NCI-H226 (cell line): Measurements from ENCODE around the gene RAET1E.
"Not testable (repeated sequence)": the region's sequence is repeated elsewhere in the genome, so short reads cannot be mapped to it uniquely, and the experiment has no call there.

ENCODE experiments used
- DNase-seq: peaks from one replicate; pipeline ENCODE4 v3.0.0-alpha.2; 2015

Gene RAET1E

DNA sequence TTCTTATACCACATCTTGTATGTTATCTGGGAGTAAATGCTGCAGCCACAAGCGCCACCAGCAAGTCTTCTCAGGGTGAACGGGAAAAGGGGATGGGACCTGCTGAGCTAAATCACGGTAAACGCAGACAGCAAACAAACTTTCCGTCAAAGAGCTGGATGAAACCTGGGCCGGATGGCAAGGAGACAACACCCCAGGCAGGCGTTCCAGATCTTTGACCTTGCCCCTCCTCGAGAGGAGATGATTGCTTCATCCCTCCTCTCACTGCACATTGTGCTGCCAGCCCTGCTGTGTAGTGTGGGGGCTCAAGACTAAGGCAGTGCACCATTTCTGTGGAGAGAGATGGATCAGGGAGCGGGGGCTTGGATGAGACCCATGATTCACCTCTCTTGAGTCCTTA, 9.8 kb downstream of the RAET1E start:
- DNase-seq: no peak

DNA sequence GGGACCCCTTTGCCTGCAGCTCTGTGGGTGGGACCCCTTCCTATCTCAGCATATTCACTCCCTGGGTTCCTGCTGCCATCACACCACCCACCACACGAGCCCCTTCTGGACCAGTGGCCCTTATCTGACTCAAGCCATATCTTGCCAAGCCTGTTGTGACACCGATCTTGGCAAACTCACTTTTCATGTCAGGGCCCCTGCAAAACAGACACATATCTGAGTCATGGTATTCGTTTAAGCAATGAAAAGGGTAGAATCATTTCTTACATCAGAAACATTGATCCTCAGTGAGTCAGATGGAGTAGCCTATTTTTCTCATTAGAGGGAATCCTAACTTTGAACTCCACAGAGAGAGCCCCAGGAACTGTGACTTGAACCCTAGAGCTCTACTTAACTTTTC, 10.6 kb downstream of the RAET1E start:
- no peak for DNase-seq

DNA sequence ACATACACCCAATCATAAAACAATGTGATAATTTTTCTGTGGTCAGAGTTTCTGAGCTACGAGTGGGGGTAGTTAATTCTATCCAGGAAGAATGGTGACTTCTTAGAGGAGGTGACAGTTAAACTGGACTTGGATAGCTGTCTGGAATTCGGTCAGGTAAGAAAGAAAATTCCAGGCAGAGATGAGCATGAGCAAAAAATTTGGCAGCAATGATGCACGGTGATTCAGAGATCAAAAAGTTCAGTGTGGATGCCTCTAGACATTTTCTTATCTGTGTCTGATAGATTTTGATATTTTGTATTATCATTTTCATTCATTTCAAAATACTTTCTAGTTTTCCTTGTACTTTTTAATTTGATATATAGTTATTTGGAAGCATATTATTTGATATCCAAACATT, 12.0 kb downstream of the RAET1E start:
- no peak for DNase-seq

DNA sequence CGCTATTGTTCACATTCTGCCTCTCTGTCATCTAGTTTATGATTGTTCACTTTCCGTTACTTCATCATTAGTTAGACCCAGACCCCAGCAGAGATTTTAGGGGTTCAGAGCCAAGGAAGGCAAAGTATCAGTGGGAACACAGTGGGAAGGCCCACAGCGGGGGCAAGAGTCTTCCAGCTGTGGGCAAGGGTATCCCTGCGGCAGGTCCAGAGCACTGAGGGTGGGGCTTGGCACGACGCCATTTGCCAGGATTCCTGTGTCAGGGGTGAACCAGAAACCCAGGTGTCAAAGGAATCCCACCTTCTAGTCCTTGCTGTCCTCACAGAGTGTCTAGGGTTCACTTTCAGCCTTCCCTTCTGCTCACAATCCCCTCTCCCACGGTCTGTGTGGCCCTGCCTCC, 13.3 kb downstream of the RAET1E start:
- no peak for DNase-seq

- DNase-seq: peak; percentile 78
Measured at GRCh38 chr6:149884215-149884614, 13.7 kb downstream of the RAET1E start.

GRCh38 chr6:149881860-149882259, 16.1 kb downstream of the RAET1E start:
- no peak for DNase-seq

GRCh38 chr6:149881066-149881766, 16.7 kb downstream of the RAET1E start:
- no peak for DNase-seq

DNA sequence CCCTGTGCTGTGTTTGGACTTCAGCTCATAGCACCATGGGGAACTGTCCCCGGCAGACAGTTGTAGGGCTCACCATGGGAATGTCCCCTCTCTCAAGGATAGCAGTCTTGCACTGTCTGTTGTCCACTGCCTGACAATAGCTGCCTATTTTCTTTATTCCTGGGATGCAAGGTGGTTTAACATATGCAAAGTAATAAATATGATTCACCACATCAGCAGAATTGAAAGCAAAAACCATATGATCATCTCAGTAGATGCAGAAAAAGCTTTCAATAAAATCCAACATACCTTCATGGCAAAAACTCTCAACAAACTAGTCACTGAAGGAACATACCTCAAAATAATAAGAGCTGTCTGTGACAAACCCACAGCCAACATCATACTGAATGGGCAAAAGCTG, 20.3 kb downstream of the RAET1E start:
- no peak for DNase-seq

- DNase-seq: no peak
Measured at GRCh38 chr6:149876241-149876933, 21.5 kb downstream of the RAET1E start.

GRCh38 chr6:149872233-149872632, 25.7 kb downstream of the RAET1E start:
- DNase-seq: no peak

DNA sequence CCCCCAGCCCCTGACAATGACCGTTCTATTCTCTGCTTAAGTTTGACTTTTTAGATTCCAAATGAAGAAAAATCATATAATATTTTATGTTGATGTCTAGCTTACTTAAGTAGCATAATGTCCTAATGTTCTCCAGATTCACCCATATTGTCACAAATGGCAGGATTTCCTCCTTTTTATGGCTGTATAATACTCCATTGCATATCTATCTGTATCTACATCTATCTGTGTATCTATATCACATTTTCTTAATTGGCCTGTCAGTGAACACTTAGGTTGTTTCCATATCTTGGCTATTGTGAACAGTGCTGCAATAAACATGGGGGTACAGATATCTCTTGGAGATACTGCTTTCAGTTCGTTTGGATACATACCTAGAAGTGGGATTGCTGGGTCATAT, 26.7 kb downstream of the RAET1E start:
- DNase-seq: no peak

DNA sequence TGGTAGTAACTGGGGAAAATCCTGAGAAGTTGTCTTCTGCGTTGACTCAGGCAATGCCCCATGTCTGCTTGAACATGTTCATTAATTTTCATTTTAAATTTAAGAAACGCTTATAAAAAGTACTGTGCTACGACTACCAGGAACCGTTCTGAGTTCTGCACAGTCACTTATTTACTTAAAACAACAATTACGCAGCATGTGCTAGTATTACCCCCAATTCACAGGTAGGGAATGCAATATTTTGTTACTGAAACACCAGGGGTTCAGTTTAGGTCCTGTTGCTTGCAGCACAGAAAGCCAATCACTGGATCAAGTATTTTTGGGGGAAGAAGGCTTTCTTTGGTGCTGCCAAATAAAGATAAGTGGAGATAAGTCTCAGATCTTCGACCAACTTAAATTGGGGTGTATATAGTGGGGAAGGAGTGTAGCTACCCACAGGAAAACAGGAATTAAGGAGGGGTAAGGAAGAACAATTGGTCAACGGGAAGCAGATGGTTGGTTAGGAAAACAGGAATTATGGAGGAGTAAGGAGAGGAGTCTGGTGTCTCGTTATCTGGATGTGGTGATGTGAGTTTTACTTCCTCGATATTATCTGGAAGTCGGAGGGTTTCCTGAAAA, 28.5 kb downstream of the RAET1E start:
- no peak for DNase-seq

DNA sequence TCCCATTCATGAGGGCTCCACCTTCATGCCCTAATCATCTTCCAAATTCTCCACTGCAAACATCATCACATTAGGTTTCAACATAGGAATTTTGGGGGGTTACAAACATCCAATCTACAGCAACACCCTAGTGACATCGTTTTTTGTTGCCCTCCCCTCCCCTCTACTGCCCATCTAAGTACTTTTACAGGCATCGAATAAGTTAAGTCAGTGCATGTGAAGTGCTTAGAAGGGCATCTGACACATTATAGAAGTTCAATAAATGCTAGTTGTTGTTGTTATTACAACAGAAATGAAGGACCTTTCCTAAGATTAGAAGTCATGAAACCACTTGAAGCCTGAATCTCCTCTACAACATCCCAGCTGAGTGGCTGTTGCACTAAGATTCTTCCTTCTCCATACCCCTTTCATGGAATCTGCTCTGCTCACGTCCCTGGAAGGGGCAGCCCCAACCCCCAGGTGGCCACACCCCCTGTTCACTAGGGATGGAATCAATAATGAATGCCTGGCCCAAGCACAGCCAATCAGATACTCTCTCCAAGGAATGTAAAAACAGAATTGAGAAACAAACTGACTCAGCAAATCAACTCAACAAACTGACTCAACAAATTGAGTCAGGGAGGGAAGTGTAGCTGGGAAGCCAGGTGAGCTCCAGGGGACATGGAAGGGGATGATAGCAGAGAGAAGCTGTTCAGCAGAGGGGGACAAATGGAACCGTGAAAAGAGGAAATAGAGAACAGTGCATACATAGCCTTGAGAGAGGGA, 29.9 kb downstream of the RAET1E start:
- DNase-seq: no peak

DNA sequence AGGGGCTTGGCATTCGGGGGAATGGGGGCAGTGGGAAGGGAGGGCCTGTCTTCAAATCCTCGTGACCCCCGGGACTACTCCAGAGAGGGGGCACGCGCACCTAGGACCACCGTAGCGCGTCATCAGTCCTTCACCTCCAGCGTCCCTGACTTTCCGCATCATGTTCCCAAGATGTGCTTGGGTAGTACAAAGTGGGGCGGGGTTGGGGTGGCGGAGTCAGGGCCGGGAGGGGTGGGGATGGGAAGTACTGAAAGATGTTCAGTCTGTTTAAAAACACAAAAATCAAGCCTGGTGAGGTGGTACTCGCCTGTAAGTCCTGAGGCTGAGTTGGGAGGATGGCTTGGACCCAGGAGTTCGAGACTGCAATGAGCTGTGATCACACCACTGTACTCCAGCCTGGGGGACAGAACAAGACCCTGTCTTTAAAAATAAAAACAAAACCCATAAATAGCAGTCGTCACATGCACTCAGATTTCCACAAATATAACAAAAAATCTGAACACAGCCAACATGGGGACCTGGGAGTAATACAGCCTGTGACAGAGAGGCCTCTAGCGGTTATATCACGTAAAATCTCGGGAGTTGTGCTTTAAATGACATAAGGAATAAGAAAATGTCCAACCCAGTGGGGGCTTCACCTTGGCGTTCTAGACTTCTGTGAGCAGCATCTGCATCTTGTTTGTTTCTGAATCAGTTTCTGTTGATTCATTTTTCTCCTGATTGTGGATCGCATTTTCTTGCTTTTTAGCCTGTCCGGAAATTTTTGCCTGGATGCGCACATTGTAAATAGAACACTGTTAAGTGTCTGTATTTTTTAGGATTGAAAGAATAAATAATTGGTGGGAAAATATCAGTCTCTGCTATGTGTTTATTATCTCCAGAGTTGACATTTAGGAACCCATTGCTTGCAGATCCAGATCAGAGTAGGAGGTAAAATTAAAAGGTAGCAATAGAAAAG, 33.1 kb downstream of the RAET1E start:
- DNase-seq: peak; percentile 46

- DNase-seq: peak; percentile 85
Measured at GRCh38 chr6:149863698-149864577, 34.0 kb downstream of the RAET1E start, which contains the start of gene LRP11. Gene LRP11, minus strand, starts transcription at chr6:149864359. Its CDS starts 339 bp downstream, at chr6:149864020.

DNA sequence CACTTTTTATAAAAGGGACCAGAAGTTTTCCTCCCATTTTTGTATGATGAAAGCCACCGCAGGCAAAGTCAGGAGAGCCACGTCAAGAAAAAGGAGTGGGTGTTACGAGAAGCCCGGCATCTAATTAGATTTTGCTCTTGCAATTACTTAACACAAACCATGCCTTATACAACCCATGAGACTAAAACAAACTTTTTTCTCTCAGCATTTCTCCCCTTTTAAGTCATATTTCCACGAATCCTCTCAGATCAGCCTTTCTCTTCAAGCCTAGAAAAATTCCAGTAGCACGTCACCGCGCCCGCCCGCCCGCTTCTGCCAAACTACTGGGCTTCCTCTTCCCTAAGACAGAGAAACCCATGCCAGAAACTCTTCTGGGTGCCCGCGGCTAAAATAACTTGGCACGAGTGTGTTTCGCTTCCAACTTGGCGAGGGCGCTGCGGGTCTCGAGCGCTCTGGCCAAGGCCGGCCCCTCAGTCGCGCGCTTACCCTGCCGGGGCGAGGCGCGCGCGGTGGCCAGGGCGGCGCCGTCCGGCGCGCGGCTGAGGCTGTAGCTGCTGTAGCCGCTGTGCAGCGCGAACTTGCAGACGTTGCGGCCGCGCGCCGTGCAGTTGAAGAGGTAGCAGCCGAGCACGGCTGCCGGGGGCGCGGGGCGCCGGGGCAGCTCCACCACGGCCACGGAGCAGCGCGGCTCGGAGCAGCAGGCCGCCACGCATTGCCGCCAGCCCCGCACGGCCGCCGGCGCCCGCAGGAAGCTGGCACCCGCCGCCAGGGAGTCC, 34.8 kb downstream of the RAET1E start:
- DNase-seq: peak; percentile 94

DNA sequence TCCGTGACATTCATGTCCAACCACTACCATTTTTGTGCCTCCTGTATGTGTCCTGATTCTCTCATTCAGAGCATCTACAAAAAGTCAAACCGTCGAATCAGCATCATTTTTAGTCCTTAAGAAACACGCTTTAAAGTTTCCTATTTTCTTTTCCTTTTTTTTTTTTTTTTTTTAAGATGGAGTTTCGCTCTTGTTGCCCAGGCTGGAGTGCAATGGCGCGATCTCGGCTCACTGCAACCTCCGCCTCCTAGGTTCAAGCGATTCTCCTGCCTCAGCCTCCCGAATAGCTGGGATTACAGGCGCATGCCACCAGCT, 35.5 kb downstream of the RAET1E start:
- DNase-seq: not testable (repeated sequence)

- DNase-seq: no peak
Measured at GRCh38 chr6:149861603-149862423, 36.1 kb downstream of the RAET1E start.

DNA sequence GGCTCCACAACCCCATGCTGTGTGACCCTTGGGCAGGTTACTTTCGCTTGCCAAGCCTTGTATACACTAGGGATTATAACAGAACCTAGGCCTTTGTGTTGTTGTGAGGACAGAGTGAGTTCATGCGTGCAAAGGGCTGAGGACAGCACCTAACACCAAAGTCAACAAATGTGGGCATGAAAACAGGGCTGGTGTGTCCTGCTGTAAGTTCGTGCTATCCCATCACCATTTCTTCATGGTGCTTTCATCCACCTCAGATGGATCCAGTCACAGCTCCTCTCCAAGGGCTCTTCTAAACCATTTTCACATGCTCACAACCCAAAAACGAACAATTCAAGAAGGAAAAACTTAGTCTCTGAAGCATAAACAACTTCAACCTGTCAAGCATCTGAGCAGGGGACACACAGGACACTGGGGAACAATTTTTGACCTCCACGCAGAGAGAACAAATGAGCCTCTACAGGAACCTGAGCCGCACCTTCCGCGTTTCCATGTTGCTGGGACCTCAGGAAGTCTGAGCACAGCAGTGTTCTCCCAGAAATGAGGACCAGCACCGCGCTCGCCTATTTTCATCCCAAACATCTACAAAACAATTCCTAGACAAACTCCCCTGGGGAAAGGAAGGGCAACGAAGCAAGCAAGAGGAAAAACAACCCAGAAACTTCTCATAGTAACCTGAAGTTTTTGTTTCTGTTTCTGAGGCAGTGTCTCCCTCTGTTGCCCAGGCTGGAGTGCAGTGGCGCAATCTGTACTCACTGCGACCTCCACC, 36.9 kb downstream of the RAET1E start:
- peak; percentile 50 for DNase-seq
